ENCODE results near the gene ENOX1.

Gene ENOX1

GRCh38 chr13:43744261-43745031 is 42.3 kb downstream of the ENOX1 start:
- no peak for DNase-seq (ENCODE audit: low read depth)

GRCh38 chr13:43742911-43743310 is 43.9 kb downstream of the ENOX1 start:
- no peak for DNase-seq (ENCODE audit: low read depth)

- no peak for DNase-seq (ENCODE audit: low read depth)
These were observed 49.3 kb downstream of the ENOX1 start for GRCh38 chr13:43737392-43737923.

- no peak for DNase-seq (ENCODE audit: low read depth)
These were observed 54.0 kb downstream of the ENOX1 start for GRCh38 chr13:43732726-43733125.

- no peak for DNase-seq (ENCODE audit: low read depth)
These were observed 55.5 kb downstream of the ENOX1 start for GRCh38 chr13:43731296-43731695.

GRCh38 chr13:43730642-43731041 is 56.1 kb downstream of the ENOX1 start:
- DNase-seq (ENCODE audit: low read depth), result peak; percentile 28

GRCh38 chr13:43728421-43728820 is 58.4 kb downstream of the ENOX1 start:
- DNase-seq (ENCODE audit: low read depth), result no peak

- no peak for DNase-seq (ENCODE audit: low read depth)
These were observed 58.9 kb downstream of the ENOX1 start for GRCh38 chr13:43727856-43728255.

- peak; percentile 8 for DNase-seq (ENCODE audit: low read depth)
These were observed 61.3 kb downstream of the ENOX1 start for GRCh38 chr13:43725460-43725859.

- DNase-seq (ENCODE audit: low read depth), result peak; percentile 24
These were observed 65.9 kb downstream of the ENOX1 start for GRCh38 chr13:43720780-43721397.

GRCh38 chr13:43698758-43699157 is 88.0 kb downstream of the ENOX1 start:
- peak; percentile 50 for DNase-seq (ENCODE audit: low read depth)

- DNase-seq (ENCODE audit: low read depth), result no peak
These were observed 88.8 kb downstream of the ENOX1 start for GRCh38 chr13:43698009-43698408.

GRCh38 chr13:43697323-43697722 is 89.4 kb downstream of the ENOX1 start:
- no peak for DNase-seq (ENCODE audit: low read depth)

GRCh38 chr13:43694146-43694664 is 92.6 kb downstream of the ENOX1 start:
- no peak for DNase-seq (ENCODE audit: low read depth)

- no peak for DNase-seq (ENCODE audit: low read depth)
These were observed 93.1 kb downstream of the ENOX1 start for GRCh38 chr13:43693639-43694038.

- DNase-seq (ENCODE audit: low read depth), result no peak
These were observed 98.4 kb downstream of the ENOX1 start for GRCh38 chr13:43688227-43688907.

GRCh38 chr13:43687038-43687437 is 99.7 kb downstream of the ENOX1 start:
- DNase-seq (ENCODE audit: low read depth), result no peak

GRCh38 chr13:43686557-43686956 is 100.2 kb downstream of the ENOX1 start:
- DNase-seq (ENCODE audit: low read depth), result peak; percentile 97

- no peak for DNase-seq (ENCODE audit: low read depth)
These were observed 101.6 kb downstream of the ENOX1 start for GRCh38 chr13:43684963-43685725.

GRCh38 chr13:43682701-43683100 is 104.1 kb downstream of the ENOX1 start:
- no peak for DNase-seq (ENCODE audit: low read depth)

- no peak for DNase-seq (ENCODE audit: low read depth)
These were observed 110.5 kb downstream of the ENOX1 start for GRCh38 chr13:43676320-43676719.

GRCh38 chr13:43675577-43675976 is 111.2 kb downstream of the ENOX1 start:
- DNase-seq (ENCODE audit: low read depth), result no peak
